Prostate gland (tissue), 2 donors: Measurements from ENCODE around the gene DEDD2. TPM values are rescaled to one million over a fixed set of nuclear protein-coding genes. Genes with fewer than 3 reads are reported as not detected.

Experiments used
- DNase-seq: peaks from one replicate; pipeline ENCODE4 v3.0.0-alpha.2; 2019; ENCODE audit warnings: low spot score
- H3K27ac ChIP-seq, 2 donors: fragments of 200-600 bp; sonication (generic); 2 replicates each; pipeline ENCODE4 v1.5.1; 2017 to 2019
- H3K27me3 ChIP-seq: fragments of 200-600 bp; sonication (generic); replicated peaks from 2 replicates; pipeline ENCODE4 v1.5.1; 2019; ENCODE audit not compliant: insufficient read depth
- H3K36me3 ChIP-seq, 2 donors: fragments of 200-600 bp; sonication (generic); 1 replicate in 1 of 2; 2 replicates in 1 of 2; pipeline versions ENCODE4 v1.5.1 to v1.8.1; 2017 to 2019
- H3K4me1 ChIP-seq: fragments of 200-600 bp; sonication (generic); replicated peaks from 2 replicates; pipeline ENCODE4 v1.5.1; 2019
- H3K4me3 ChIP-seq, 2 donors: fragments of 200-600 bp; sonication (generic); 2 replicates each; pipeline ENCODE4 v1.5.1; 2017 to 2019
- H3K9me3 ChIP-seq: fragments of 200-600 bp; sonication (generic); 2 replicates; pipeline ENCODE4 v1.5.1; 2017
- POLR2A ChIP-seq: fragments of 450-650 bp; IDR thresholded peaks from one replicate; pipeline ENCODE4 v1.6.1; 2016; ENCODE audit warnings: antibody characterized with exemption, mild to moderate bottlenecking
- POLR2AphosphoS5 ChIP-seq: sonication (generic); formaldehyde crosslinking; IDR thresholded peaks from one replicate; pipeline ENCODE4 v1.6.1; 2017; ENCODE audit warnings: antibody characterized with exemption
- WGBS: methylation state at CpG from one replicate; pipeline ENCODE4 v1.1.5; 2018; 5-methylcytosine and 5-hydroxymethylcytosine counted together
- intact Hi-C: fragments of 100-400 bp; cut with DNase I; formaldehyde crosslinking; loops from one replicate; pipeline ENCODE4 v1.14.2; 2022
- total RNA-seq, 2 donors: library from RNA; depleted of rRNA; stranded (reverse); fragments of >200 nt; gene quantifications; one replicate each; pipeline ENCODE4 v1.1.0, GENCODE V29; 2016
- TF ChIP-seq, protein P1 (sequence below), 4 experiments: fragments of 200-600 bp in 2 of 4; fragments of 450-650 bp in 2 of 4; sonication (generic) in 2 of 4; IDR thresholded peaks; 1 replicate in 3 of 4; 2 replicates in 1 of 4; pipeline ENCODE4 v1.5.1; 2016 to 2019; ENCODE audit warnings: antibody characterized with exemption in 4 of 4, mild to moderate bottlenecking in 2 of 4, moderate library complexity in 2 of 4

Gene DEDD2
- total RNA-seq, 2 donors from 2014 or later, result 70.3 to 98.1 TPM

DNA sequence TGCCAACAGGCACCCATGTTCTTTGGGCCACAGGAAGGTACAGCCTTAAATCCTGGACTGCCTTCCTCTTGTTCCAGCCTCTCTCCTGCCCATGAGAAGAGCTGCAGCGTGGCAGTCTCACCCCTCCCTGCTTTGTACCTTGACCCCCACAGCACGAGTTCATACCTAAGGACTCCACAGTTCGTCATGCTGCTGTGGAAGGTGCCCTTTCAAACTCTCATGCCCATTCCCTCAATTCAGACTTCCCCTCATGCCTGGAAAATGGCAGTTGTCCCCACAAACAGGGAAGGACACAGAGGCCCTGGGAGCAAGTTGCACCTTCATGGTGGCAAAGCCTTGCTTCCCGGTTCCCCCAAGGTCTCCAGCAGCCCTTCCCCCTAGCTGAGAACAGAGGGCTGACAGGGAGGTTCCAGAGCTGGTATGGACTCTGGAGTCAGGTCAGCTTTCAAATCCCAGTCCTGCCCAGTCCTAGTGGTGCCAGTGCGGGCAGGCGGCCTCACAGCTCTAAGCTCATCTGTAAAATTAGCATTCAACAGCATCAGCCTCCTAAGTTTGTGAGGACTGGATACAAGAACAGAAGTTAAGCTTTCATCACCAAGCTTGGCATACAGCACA lies 16.3 kb upstream of the DEDD2 start:
- intact Hi-C loops, result no loop called here

GRCh38 chr19:42233106-42233505 lies 15.6 kb upstream of the DEDD2 start:
- no peak for DNase-seq
- no peak overlapping the region for H3K4me3 ChIP-seq
- WGBS, result 76% methylated on average over 7 of the region's 7 CpGs
- no peaks in the 10 kb centered on the region for H3K4me1 ChIP-seq
- no peak for TF ChIP-seq POLR2AphosphoS5
- no peak overlapping the region for H3K27ac ChIP-seq
- intact Hi-C loops, result no loop called here
- H3K9me3 ChIP-seq, result no peaks in the 10 kb centered on the region
- no peaks in the 10 kb centered on the region for H3K27me3 ChIP-seq
- peaks cover 0 to 9% of the 10 kb centered on the region in 2 donors for H3K36me3 ChIP-seq

More for the DNA sequence above, 16.3 kb upstream of the DEDD2 start:
- no peak for DNase-seq
- Histone ChIP-seq H3K9me3 (no peaks in the 10 kb centered on the region), H3K27ac (no peak overlapping the region), H3K4me1 (no peaks in the 10 kb centered on the region), H3K36me3 (peaks cover 0 to 9% of the 10 kb centered on the region in 2 donors), H3K27me3 (no peaks in the 10 kb centered on the region), H3K4me3 (no peak overlapping the region)
- WGBS, result 91% methylated on average over 6 of the region's 6 CpGs
- TF ChIP-seq, protein P1, sequence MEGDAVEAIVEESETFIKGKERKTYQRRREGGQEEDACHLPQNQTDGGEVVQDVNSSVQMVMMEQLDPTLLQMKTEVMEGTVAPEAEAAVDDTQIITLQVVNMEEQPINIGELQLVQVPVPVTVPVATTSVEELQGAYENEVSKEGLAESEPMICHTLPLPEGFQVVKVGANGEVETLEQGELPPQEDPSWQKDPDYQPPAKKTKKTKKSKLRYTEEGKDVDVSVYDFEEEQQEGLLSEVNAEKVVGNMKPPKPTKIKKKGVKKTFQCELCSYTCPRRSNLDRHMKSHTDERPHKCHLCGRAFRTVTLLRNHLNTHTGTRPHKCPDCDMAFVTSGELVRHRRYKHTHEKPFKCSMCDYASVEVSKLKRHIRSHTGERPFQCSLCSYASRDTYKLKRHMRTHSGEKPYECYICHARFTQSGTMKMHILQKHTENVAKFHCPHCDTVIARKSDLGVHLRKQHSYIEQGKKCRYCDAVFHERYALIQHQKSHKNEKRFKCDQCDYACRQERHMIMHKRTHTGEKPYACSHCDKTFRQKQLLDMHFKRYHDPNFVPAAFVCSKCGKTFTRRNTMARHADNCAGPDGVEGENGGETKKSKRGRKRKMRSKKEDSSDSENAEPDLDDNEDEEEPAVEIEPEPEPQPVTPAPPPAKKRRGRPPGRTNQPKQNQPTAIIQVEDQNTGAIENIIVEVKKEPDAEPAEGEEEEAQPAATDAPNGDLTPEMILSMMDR (IDR thresholded peaks at IDR 0.05), result no peak
- TF ChIP-seq POLR2AphosphoS5 (no peak), POLR2A (no peak)

- no peaks in the 10 kb centered on the region for H3K4me1 ChIP-seq
- DNase-seq, result no peak
- WGBS, result 95% methylated on average over 10 of the region's 10 CpGs
- H3K4me3 ChIP-seq, result no peak overlapping the region
- no peak overlapping the region for H3K27ac ChIP-seq
- intact Hi-C loops, result no loop called here
- H3K36me3 ChIP-seq, result peaks cover 0 to 9% of the 10 kb centered on the region in 2 donors
- no peak for TF ChIP-seq POLR2AphosphoS5
- TF ChIP-seq, protein P1 (IDR thresholded peaks at IDR 0.05), result no peak
- TF ChIP-seq POLR2A, result no peak
- no peaks in the 10 kb centered on the region for H3K9me3 ChIP-seq
- H3K27me3 ChIP-seq, result no peaks in the 10 kb centered on the region
Observed at GRCh38 chr19:42232435-42232834, 15.0 kb upstream of the DEDD2 start.

- TF ChIP-seq POLR2A, result no peak
- TF ChIP-seq, protein P1 (IDR thresholded peaks at IDR 0.05), result no peak
- no peaks in the 10 kb centered on the region for H3K9me3 ChIP-seq
- H3K4me3 ChIP-seq, result no peak overlapping the region
- peaks cover 10 to 16% of the 10 kb centered on the region in 2 donors for H3K36me3 ChIP-seq
- no peaks in the 10 kb centered on the region for H3K27me3 ChIP-seq
- WGBS, result 79% methylated on average over 4 of the region's 4 CpGs
- no peak overlapping the region for H3K27ac ChIP-seq
- intact Hi-C loops, result no loop called here
- H3K4me1 ChIP-seq, result no peaks in the 10 kb centered on the region
- DNase-seq, result no peak
Observed at GRCh38 chr19:42230571-42230970, 13.1 kb upstream of the DEDD2 start.

GRCh38 chr19:42229855-42230351 lies 12.4 kb upstream of the DEDD2 start:
- Histone ChIP-seq H3K4me1 (no peaks in the 10 kb centered on the region), H3K36me3 (peaks cover 16 to 17% of the 10 kb centered on the region in 2 donors), H3K27me3 (no peaks in the 10 kb centered on the region), H3K27ac (no peak overlapping the region), H3K4me3 (no peak overlapping the region), H3K9me3 (no peaks in the 10 kb centered on the region)
- WGBS, result 35% methylated on average over 8 of the region's 8 CpGs
- intact Hi-C loops, result no loop called here
- no peak for DNase-seq
- TF ChIP-seq POLR2AphosphoS5, result no peak
- TF ChIP-seq POLR2A, result no peak
- TF ChIP-seq, protein P1 (IDR thresholded peaks at IDR 0.05), result no peak
